ENCODE results near the gene LAMB3. TPM values are rescaled to one million over a fixed set of nuclear protein-coding genes. Genes with fewer than 3 reads are reported as not detected.

Gene LAMB3
- total and polyA plus RNA-seq, 12 donors = 8.2 to 117 (median 34.7) TPM

DNA sequence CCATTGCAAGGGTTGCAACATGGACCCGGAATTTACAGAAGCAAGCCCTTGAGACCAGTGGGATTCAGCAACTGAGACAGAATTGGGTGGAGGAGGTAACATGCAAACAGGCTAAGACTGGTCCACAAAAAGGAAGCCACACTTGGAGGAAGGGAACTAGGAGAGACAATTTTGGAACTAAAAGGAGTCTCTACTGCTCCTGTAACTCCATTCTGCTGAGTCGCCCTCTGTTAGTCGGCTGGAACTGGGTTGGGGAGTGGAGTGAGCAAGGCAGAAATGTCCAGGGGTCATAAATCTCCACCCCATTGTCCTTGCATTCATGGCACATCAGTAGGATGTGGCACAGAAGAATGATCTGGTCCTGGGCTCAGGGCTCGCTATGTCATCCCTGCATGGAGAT is 5.1 kb downstream of the LAMB3 start:
- intact Hi-C loops (cut with DNase I) = no loop called here
- peak in 1 of 2 donors; percentile 17 for TF ChIP-seq POLR2A (IDR thresholded peaks at IDR 0.05)
- TF ChIP-seq, protein P1, sequence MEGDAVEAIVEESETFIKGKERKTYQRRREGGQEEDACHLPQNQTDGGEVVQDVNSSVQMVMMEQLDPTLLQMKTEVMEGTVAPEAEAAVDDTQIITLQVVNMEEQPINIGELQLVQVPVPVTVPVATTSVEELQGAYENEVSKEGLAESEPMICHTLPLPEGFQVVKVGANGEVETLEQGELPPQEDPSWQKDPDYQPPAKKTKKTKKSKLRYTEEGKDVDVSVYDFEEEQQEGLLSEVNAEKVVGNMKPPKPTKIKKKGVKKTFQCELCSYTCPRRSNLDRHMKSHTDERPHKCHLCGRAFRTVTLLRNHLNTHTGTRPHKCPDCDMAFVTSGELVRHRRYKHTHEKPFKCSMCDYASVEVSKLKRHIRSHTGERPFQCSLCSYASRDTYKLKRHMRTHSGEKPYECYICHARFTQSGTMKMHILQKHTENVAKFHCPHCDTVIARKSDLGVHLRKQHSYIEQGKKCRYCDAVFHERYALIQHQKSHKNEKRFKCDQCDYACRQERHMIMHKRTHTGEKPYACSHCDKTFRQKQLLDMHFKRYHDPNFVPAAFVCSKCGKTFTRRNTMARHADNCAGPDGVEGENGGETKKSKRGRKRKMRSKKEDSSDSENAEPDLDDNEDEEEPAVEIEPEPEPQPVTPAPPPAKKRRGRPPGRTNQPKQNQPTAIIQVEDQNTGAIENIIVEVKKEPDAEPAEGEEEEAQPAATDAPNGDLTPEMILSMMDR (IDR thresholded peaks at IDR 0.05) = no peak
- Histone ChIP-seq H3K27ac (peak overlapping the region in 3 of 5 donors; percentile 77 to 90 (median 80)), H3K27me3 (no peaks in the 10 kb centered on the region), H3K9me3 (replicated peaks in 1 of 3) (no peaks in the 10 kb centered on the region), H3K36me3 (replicated peaks in 1 of 2) (no peaks in the 10 kb centered on the region), H3K4me3 (no peak overlapping the region), H3K4me1 (replicated peaks in 1 of 2) (peaks cover 75 to 83% of the 10 kb centered on the region in 2 donors)
- DNase-seq = peak in 5 of 7 donors; percentile 33 to 57 (median 47)
- WGBS, 4 donors = 34 to 51% (median 46%) methylated on average over 4 of the region's 4 CpGs

DNA sequence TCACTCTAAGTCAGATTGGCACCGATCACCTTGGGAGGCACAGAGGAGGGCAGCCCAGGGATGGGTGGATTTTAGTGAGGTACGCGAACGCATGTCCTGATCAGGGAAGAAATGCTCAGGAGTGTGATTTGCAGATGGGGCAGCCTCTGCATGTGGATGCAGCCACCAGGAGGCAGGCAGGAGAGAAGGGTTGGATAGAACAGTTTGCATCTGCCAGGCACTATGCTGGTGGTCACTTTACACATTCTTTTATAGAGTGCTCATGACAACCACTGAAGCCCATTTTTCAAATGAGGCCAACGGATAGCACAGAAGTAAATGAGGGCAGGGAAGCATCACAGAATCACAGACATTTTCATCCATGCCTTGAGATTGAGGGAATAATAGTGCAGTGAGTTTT is 5.7 kb downstream of the LAMB3 start:
- TF ChIP-seq, protein P1 (IDR thresholded peaks at IDR 0.05) = peak in 2 of 6 experiments; percentile 27 to 32
- TF ChIP-seq POLR2A (IDR thresholded peaks at IDR 0.05) = no peak
- Histone ChIP-seq H3K36me3 (replicated peaks in 1 of 2) (no peaks in the 10 kb centered on the region), H3K9me3 (replicated peaks in 1 of 3) (no peaks in the 10 kb centered on the region), H3K27me3 (no peaks in the 10 kb centered on the region), H3K4me3 (no peak overlapping the region), H3K4me1 (replicated peaks in 1 of 2) (peaks cover 80 to 88% of the 10 kb centered on the region in 2 donors), H3K27ac (peak overlapping the region in 3 of 5 donors; percentile 77 to 90 (median 80))
- intact Hi-C loops (cut with DNase I) = no loop called here
- WGBS, 4 donors = 90 to 95% (median 94%) methylated on average over 4 to 5 of the region's 5 CpGs
- DNase-seq = no peak

DNA sequence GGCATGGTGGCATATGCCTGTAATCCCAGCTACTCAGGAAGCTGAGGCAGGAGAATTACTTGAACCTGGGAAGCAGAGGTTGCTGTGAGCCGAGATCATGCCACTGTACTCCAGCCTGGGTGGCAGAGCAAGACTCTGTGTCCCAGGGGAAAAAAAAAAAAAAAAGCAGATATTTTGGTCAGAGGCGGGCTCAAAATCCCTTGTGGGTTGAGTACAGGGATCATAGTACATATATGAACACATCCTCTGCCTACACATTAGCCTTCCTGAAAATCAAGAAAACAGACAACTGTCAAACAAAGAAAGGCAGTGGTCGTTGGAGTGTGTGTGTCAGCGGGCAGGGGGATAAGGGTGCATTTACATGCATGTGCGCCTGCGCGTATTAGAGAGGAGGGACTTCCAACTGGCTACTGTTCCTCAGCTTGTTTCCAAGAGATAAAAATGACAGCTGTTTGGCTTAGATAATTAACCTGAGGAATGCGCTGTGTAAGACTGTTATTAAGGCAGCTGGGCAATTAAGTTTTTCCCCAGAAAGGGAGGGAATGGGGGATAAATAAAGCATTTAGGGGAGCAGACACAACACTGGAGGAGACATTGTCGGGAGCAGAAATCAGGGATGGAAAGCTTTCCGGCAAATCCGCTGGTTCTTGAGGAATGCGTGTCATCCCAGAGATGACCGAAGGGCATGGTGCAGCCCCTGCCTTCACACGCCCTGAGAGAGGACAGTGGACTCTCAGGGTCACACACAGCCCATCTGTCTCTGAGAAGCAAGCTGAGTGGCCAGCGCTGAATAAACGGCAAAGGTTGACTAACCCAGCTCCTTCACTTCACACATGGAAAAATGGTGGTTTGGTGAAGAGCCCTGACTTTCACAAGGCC is 6.4 kb downstream of the LAMB3 start:
- 68 to 78% (median 76%) methylated on average over 16 of the region's 16 CpGs for WGBS, 4 donors

More for the DNA sequence above, 6.4 kb downstream of the LAMB3 start:
- peak in 2 of 7 donors; percentile 36 to 62 for DNase-seq
- Histone ChIP-seq H3K4me1 (replicated peaks in 1 of 2) (peaks cover 79 to 86% of the 10 kb centered on the region in 2 donors), H3K27ac (peak overlapping the region in 3 of 5 donors; percentile 77 to 90 (median 80)), H3K4me3 (no peak overlapping the region), H3K9me3 (replicated peaks in 1 of 3) (no peaks in the 10 kb centered on the region), H3K27me3 (no peaks in the 10 kb centered on the region), H3K36me3 (replicated peaks in 1 of 2) (no peaks in the 10 kb centered on the region)
- TF ChIP-seq, protein P1 (IDR thresholded peaks at IDR 0.05) = no peak
- TF ChIP-seq POLR2A (IDR thresholded peaks at IDR 0.05) = no peak
- intact Hi-C loops (cut with DNase I) = no loop called here

Data from adrenal gland (tissue), 12 donors.